GM18507 (cell line): ENCODE measurements around the gene EPHB4.
A peak's percentile ranks its signal among the peaks of the same experiment; 100 is the strongest.
"Not testable (repeated sequence)": the region's sequence is repeated elsewhere in the genome, so short reads cannot be mapped to it uniquely, and the experiment has no call there.

ENCODE experiments used
- DNase-seq: peaks from one replicate; pipeline ENCODE4 v3.0.0; 2011; ENCODE audit warnings: low read depth; ENCODE audit not compliant: insufficient read length; ENCODE audit errors: extremely low spot score
- FAIRE-seq: peaks from 2 replicates; lab custom pipeline; 2011; peaks lifted over from hg19 to GRCh38; lab: Jason Lieb, UNC

Gene EPHB4

GRCh38 chr7:100824499-100825214 is 2.7 kb downstream of the EPHB4 start:
- FAIRE-seq (no peak), DNase-seq (no peak)

- no peak for DNase-seq
- FAIRE-seq = no peak
Measured at GRCh38 chr7:100823534-100823933, 3.8 kb downstream of the EPHB4 start.

- DNase-seq = no peak
- FAIRE-seq = no peak
Measured at GRCh38 chr7:100823140-100823525, 4.2 kb downstream of the EPHB4 start.

- no peak for FAIRE-seq
Measured at GRCh38 chr7:100822236-100823139, 4.8 kb downstream of the EPHB4 start.

GRCh38 chr7:100819586-100819985 is 7.7 kb downstream of the EPHB4 start:
- FAIRE-seq (no peak), DNase-seq (no peak)

More at GRCh38 chr7:100822236-100823139, 4.8 kb downstream of the EPHB4 start:
- DNase-seq = no peak

- no peak for DNase-seq
- no peak for FAIRE-seq
Measured at GRCh38 chr7:100818825-100819224, 8.5 kb downstream of the EPHB4 start.

GRCh38 chr7:100818366-100818765 is 9.0 kb downstream of the EPHB4 start:
- no peak for DNase-seq
- no peak for FAIRE-seq

GRCh38 chr7:100817097-100817496 is 10.2 kb downstream of the EPHB4 start:
- no peak for DNase-seq
- no peak for FAIRE-seq

- not testable (repeated sequence) for DNase-seq, FAIRE-seq
Measured at GRCh38 chr7:100816515-100816914, 10.8 kb downstream of the EPHB4 start.

GRCh38 chr7:100812729-100813128 is 14.6 kb downstream of the EPHB4 start:
- DNase-seq (no peak), FAIRE-seq (no peak)

GRCh38 chr7:100811480-100811879 is 15.8 kb downstream of the EPHB4 start:
- DNase-seq = no peak
- FAIRE-seq = no peak

GRCh38 chr7:100808354-100808875 is 18.9 kb downstream of the EPHB4 start:
- no peak for FAIRE-seq
- no peak for DNase-seq

GRCh38 chr7:100806883-100807282 is 20.4 kb downstream of the EPHB4 start:
- not testable (repeated sequence) for DNase-seq, FAIRE-seq

GRCh38 chr7:100806276-100806675 is 21.0 kb downstream of the EPHB4 start:
- FAIRE-seq = no peak

GRCh38 chr7:100804681-100805431 is 22.5 kb downstream of the EPHB4 start:
- DNase-seq (no peak), FAIRE-seq (no peak)

More at GRCh38 chr7:100806276-100806675, 21.0 kb downstream of the EPHB4 start:
- DNase-seq = no peak

GRCh38 chr7:100803398-100804161 is 23.7 kb downstream of the EPHB4 start:
- FAIRE-seq = peak; percentile 92
- DNase-seq = peak; percentile 89

GRCh38 chr7:100802951-100803350 is 24.4 kb downstream of the EPHB4 start:
- DNase-seq (no peak), FAIRE-seq (no peak)

GRCh38 chr7:100801833-100802568 is 25.3 kb downstream of the EPHB4 start:
- FAIRE-seq (no peak), DNase-seq (no peak)
